GM12872 (cell line): ENCODE results near the gene LMO7.

Source experiments
- TF ChIP-seq, protein P1 (sequence below): IDR thresholded peaks from 3 replicates; pipeline ENCODE4 v1.5.1; 2011; ENCODE audit warnings: low read depth, mild to moderate bottlenecking, low read length, moderate library complexity; ENCODE audit not compliant: insufficient read depth

LMO7 gene

DNA sequence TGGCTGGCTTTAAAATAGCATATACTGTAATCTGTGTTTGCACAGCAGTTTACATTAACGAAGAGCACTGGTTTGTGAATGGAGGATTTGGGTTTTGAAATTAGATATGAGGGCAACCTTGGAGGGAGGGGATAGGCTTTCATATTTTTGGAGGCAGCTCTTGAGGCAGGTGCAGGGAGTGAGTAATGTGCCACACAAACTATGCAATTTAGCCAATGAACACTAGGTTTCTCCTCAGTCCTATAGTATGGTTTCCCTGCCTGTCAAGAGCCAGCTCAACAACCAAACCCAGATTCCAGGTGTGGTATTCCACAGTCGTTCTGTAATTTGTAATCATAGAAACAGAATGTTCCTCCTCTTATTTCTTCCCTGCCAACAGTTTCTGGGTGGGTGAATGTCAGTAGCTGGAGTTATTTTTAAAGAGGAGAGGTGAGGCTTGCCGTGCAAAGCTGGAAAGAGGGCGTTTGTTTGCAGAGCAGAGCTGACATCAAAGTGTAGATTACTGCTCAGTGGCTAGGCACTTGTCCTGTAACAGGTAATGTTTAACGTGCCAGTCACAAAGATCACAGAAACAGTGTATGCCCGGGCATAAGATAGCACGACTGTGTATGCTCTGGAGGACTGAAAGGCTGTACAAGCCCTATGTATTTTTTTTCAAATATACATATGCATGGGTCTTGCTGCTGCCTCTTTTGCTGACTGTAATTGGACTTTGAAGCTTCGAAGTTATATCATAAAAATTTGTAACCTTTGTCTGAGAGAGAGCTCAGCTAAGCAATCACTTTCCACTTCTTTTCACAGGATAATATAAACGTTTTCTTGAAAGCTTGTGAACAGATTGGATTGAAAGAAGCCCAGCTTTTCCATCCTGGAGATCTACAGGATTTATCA lies 124.2 kb downstream of the LMO7 start:
- TF ChIP-seq, protein P1, sequence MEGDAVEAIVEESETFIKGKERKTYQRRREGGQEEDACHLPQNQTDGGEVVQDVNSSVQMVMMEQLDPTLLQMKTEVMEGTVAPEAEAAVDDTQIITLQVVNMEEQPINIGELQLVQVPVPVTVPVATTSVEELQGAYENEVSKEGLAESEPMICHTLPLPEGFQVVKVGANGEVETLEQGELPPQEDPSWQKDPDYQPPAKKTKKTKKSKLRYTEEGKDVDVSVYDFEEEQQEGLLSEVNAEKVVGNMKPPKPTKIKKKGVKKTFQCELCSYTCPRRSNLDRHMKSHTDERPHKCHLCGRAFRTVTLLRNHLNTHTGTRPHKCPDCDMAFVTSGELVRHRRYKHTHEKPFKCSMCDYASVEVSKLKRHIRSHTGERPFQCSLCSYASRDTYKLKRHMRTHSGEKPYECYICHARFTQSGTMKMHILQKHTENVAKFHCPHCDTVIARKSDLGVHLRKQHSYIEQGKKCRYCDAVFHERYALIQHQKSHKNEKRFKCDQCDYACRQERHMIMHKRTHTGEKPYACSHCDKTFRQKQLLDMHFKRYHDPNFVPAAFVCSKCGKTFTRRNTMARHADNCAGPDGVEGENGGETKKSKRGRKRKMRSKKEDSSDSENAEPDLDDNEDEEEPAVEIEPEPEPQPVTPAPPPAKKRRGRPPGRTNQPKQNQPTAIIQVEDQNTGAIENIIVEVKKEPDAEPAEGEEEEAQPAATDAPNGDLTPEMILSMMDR: peak; percentile 11; the same call in 1 of the 3 replicates

DNA sequence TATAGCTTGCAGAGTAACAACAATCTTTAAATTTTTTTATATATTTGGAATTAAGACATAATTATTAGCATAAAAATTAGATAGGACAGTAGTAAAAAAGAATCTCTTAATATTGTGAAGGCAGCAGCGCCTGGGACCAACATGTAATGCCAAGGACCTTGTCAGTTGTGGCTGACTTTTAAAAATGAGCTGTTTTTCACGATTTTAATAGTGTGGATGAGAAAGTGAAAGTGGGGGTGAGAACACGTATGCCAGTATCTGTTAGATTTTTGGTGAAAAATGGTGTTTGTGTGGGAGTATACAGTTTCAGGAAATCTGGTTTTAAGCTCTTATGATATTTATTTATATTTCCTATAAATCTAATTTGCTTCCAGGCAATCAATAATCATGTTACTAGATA lies 125.2 kb downstream of the LMO7 start:
- TF ChIP-seq, protein P1: no peak

DNA sequence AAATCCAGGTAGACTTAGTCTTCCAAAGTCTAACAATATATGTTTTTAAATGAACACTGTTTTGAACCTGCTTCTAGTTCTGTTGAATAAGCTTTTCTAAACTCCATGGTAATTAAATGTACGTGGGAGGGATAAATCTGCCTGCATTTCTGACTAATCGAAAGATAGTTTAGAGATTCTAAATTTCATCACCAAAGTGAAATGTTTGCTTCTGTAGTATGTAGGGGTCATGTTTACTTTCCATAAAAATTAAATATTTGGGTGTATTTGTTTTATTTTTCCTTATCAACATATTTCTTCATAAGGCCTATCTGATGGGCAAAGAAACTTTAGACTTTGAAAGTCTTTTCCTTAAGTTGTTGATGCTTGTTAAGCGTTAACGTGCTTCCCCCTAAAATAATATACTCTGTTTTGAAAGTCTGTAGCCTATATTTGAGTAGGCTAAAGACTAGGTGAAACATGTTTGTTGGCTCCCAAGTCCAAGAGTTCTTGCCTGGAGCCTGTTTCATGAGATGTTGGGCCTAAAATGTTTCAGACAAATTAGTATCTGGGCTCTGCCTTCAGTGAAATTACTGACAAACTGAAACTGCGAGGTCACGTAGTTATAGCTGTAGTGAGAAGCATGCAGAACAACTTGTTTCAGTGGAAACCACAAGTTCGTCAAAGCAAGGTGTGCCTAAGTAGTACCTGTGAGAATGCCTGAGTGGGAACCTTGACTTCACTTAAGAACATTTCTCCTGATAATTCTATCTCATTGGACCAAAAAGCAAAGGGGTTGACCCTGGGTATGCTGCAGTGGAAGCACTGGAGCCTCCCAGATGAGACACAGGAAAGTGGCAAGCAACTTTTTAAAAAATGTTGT lies 126.2 kb downstream of the LMO7 start:
- TF ChIP-seq, protein P1: no peak

DNA sequence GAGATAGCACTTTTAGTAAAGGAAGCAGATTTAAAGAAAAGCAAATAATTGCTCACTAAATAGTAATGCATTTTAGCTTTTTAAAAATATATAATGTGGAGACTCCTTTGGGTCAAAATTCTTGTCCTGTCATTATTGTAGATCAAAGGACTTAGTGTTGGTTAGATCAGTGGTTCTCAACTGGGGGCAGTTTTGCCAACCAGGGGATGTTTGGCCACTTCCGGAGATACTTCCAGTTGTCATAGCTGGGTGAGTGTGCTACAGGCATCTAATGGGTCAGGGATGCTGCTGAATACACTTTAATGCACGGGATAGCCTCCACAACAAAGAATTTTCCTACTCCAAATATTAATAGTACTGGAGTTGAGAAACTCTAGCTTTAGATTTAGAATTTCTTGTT lies 126.8 kb downstream of the LMO7 start:
- TF ChIP-seq, protein P1: no peak

DNA sequence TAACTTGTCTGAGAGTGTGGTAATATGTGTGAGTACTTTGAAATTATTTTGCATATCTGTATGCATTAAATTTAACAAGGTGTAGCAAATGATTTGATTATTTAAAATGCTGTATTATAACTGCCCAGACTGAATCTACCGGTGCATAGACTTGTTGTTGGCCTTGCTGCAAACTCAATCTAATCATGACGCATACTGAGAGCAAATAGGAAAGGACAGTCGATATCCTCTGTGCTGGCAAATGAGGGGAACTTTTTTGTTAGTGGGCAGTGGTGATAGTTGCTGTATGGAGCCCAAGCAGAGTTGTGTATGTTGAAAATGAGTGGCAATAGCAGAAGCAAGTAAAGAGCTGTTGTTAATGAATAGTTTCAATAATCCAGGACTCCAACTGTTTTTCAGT lies 127.4 kb downstream of the LMO7 start:
- TF ChIP-seq, protein P1: no peak

DNA sequence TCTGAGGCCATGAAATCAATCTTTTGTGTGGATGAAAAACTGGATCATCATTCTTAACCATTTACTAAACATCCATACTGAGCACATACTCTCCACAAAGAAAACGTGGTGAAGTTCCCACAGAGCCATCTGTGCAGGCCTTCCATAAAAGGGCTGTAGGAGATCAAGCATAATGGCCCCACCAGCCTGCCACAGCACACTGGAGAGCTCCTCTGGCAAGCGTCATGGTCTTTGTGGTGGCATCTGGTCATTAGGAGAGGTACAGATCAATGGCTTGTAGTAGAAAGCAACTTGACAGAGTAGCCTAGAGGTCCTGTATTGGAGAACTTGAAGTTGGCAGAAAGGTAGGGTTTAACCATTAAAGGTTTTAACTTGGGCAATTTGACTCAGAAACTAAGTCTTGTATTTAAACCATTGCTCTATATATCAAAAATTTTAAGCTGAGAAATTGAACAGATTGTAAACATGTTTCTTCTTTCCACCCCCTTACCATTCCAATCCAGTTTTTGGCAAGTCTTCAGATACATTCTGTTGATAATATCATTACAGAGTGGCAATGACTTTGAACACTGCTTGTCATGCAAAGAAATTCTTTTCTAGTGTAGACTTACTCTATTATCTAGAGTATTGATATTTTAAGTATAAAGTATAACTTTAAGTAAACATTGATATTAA lies 128.3 kb downstream of the LMO7 start:
- TF ChIP-seq, protein P1: no peak

DNA sequence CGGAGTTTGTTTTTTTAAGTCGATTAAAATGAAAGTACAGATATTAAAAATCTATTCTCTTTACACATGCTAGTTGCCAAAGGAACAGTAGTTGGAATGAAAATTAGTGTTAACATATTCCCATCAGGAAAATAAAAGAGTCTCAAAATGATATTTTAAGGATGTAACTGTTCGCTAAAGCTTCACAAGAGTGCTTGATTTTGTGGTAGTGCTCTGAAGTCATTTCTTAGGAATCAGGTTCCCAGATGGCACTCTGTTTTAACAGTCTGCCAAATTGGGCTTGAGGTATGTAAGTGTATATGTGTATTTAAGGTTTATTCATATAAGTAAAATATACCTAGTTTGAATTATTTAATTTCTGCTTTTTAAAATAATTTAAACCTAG lies 128.8 kb downstream of the LMO7 start:
- TF ChIP-seq, protein P1: no peak
